NCI-H2107 treated with DMSO at 0.1 percent for 48 hours (cell line): ENCODE data around the gene USP35.

Experiments
- DNase-seq: peaks from one replicate; lab custom pipeline; 2025; ENCODE audit not compliant: unreplicated experiment; lab: John Stamatoyannopoulos, UW

Gene USP35

GRCh38 chr11:78195917-78196560 is 7.3 kb downstream of the USP35 start:
- DNase-seq: no peak

GRCh38 chr11:78196661-78197091 is 8.0 kb downstream of the USP35 start:
- DNase-seq: no peak

- no peak for DNase-seq
Observed at GRCh38 chr11:78197816-78198215, 9.1 kb downstream of the USP35 start.

GRCh38 chr11:78199015-78199652 is 10.4 kb downstream of the USP35 start:
- no peak for DNase-seq

- no peak for DNase-seq
Observed at GRCh38 chr11:78199653-78200015, 10.9 kb downstream of the USP35 start.

- DNase-seq: no peak
Observed at GRCh38 chr11:78200061-78200460, 11.3 kb downstream of the USP35 start.

GRCh38 chr11:78200553-78200952 is 11.8 kb downstream of the USP35 start:
- no peak for DNase-seq

- DNase-seq: no peak
Observed at GRCh38 chr11:78201096-78201818, 12.5 kb downstream of the USP35 start.

- no peak for DNase-seq
Observed at GRCh38 chr11:78202733-78203167, 14.0 kb downstream of the USP35 start.

- DNase-seq: no peak
Observed at GRCh38 chr11:78203184-78203583, 14.5 kb downstream of the USP35 start.

GRCh38 chr11:78205256-78205655 is 16.5 kb downstream of the USP35 start:
- DNase-seq: no peak

GRCh38 chr11:78205691-78206090 is 17.0 kb downstream of the USP35 start:
- DNase-seq: no peak

GRCh38 chr11:78207532-78208256 is 19.0 kb downstream of the USP35 start:
- no peak for DNase-seq

GRCh38 chr11:78208257-78209165 is 19.8 kb downstream of the USP35 start:
- DNase-seq: no peak

- DNase-seq: no peak
Observed at GRCh38 chr11:78209478-78209877, 20.8 kb downstream of the USP35 start.

GRCh38 chr11:78210000-78210608 is 21.4 kb downstream of the USP35 start:
- no peak for DNase-seq

- no peak for DNase-seq
Observed at GRCh38 chr11:78211565-78211964, 22.8 kb downstream of the USP35 start.

GRCh38 chr11:78212586-78213371 is 24.1 kb downstream of the USP35 start:
- DNase-seq: no peak
